LNCAP (cell line): Measurements from ENCODE around the gene CALML6.

ENCODE experiments used
- TF ChIP-seq, protein P1 (sequence below): fragments of 450-650 bp; IDR thresholded peaks from 2 replicates; pipeline ENCODE4 v1.5.1; 2017; ENCODE audit warnings: mild to moderate bottlenecking

Gene CALML6

DNA sequence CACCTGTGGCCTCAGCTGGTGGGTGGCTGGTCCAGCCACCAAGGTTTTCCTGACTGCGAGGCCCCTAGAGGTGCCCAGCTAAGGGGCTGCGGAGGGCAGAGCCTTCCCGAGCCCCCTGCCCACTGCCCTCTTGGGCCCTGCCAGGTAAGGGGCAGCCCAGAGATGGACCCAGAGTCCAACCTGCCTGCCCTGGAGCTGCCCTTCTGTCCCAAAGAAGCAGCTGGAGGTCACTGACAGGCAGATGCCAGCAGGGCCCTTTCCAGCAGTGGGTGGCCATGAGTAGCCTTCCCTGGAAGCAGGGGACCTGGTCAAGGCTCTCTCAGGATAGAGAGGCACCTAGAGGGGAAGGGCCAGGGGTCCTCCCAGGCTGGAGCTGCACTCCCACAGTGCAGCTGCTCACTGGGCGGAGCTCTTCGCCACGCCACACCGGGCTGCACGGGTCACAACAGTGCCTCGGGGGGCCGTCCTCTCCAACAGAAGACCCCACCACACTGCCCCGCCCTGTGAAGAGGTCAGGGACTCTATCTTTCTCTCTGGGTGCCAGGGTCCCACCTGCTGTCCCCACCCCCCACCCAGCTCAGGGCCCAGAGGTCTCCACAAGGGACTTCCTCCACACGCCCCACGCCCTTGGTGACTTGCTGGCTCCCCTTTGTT is 13.3 kb upstream of the CALML6 start:
- TF ChIP-seq, protein P1, sequence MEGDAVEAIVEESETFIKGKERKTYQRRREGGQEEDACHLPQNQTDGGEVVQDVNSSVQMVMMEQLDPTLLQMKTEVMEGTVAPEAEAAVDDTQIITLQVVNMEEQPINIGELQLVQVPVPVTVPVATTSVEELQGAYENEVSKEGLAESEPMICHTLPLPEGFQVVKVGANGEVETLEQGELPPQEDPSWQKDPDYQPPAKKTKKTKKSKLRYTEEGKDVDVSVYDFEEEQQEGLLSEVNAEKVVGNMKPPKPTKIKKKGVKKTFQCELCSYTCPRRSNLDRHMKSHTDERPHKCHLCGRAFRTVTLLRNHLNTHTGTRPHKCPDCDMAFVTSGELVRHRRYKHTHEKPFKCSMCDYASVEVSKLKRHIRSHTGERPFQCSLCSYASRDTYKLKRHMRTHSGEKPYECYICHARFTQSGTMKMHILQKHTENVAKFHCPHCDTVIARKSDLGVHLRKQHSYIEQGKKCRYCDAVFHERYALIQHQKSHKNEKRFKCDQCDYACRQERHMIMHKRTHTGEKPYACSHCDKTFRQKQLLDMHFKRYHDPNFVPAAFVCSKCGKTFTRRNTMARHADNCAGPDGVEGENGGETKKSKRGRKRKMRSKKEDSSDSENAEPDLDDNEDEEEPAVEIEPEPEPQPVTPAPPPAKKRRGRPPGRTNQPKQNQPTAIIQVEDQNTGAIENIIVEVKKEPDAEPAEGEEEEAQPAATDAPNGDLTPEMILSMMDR: no peak

DNA sequence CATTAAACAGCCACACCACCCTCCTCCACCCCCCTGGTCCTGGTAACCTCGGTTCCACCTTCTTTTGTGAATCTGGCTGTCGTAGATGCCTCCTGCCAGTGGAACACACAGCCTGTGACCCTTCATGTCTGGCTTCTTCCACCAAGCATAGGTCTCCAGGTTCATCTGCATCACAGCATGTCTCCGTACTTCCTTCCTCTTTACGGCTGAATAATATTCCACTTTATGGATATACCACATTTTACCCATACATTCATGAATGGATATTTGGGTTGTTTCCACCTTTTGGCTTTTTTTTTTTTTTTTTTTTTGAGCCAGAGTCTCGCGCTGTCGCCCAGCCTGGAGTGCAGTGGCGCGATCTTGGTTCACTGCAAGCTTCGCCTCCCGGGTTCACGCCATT is 11.8 kb upstream of the CALML6 start:
- TF ChIP-seq, protein P1: no peak

DNA sequence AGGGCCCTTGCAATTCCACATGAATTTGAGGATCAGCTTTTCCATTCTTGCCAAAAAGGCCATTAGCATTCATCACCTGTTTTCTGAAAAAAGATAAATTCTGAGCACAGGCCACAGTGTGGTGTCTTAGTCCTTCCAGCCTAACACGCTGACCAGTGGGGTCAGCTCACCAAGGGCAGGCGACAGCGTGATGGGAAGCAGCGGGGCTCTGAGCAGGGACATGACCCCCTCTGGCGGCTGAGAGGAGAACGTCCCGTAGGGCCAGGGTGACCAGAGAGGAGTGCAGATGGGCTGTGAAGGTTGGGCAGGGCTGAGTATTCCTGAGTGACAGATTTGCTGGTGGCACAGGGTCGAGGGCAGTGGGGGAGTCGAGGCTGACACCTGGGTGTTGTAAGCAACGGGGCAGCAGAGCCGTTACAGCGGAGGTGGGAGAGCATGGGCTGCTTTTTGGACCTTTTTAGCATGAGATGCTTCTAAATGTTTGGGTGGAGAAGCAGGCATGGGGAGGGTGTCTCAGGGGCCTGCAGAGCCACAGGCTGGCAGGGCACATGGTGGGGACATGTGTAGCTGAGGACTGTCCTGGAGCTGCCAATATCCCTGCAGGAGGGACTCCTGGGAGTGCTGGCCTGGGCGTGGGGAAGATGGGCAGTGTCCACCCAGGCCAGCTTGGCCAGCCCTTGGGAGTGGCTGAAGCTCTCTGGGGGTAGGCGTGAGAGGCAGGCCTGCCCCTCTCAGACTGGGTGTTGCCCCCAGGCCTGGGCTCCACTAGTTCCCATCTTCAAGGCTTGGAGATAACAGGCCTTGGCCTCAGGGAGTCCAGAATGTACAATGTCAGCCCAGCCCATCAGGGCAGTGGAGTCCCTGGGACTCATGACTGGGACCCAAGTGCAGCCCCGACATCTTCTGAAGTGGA is 8.6 kb upstream of the CALML6 start:
- TF ChIP-seq, protein P1: peak; percentile 91

DNA sequence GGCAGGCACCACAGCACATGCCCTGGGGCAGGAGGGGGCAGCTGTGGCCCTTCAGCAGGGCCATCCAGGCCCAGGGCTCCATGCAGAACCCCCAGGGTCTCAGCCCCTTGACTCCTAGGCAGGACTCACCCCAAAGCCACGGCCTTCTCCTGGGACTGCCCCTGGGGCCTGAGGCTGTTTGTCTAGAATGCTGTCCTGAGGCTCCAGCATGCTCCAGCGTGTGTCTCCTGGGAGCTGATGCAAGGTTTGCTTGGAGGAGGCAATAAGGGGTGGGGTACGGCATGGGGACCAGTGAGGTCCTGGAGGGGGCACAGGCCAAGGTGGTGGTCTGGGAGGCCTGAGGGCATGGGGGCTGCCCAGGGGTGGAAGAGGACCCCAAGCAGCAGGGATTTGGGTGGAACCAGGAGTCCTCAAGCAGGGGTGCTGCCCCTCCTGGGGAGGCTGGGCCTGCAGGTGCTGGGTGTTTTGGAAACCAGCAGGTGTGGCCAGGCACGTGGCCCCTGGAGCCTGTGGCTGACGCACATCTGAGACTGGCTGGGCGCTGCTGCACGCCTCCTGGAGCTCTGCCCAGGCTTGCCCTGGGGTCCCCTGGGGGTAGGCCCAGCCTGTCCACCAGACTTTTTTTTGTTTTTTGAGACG is 7.8 kb upstream of the CALML6 start:
- TF ChIP-seq, protein P1: no peak

DNA sequence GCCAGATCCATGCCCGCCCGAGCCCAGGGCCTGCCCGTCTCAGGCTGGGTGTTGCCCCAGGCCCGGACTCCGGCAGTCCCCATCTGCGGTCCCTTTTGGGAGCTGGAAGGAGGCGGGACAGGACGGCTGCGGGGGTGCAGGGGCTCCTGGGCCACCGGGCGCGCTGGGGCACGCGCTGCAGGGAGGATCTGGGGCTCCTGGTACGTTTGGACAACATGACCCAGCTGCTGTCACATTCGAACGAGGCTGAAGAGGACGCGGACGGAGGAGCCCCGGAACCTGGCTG is 6.6 kb upstream of the CALML6 start:
- TF ChIP-seq, protein P1: no peak

DNA sequence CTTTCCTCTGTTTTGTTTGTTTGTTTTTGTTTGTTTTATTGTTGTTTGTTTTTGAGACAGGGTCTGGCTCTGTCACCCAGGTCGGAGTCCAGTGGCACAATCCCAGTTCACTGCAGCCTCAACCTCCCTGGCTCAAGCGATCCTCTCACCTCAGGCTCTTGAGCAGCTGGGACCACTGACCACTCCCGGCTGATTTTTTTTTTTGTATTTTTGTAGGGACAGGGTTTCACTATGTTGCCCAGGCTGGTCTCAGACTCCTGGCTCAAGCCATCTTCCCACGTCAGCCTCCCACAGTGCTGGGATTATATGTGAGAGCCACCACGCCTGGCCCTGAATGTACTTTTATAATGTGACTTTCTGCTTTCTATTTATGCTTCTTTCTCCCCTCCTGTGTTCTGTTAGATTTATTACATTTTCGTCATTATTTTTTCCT is 5.0 kb upstream of the CALML6 start:
- TF ChIP-seq, protein P1: no peak

DNA sequence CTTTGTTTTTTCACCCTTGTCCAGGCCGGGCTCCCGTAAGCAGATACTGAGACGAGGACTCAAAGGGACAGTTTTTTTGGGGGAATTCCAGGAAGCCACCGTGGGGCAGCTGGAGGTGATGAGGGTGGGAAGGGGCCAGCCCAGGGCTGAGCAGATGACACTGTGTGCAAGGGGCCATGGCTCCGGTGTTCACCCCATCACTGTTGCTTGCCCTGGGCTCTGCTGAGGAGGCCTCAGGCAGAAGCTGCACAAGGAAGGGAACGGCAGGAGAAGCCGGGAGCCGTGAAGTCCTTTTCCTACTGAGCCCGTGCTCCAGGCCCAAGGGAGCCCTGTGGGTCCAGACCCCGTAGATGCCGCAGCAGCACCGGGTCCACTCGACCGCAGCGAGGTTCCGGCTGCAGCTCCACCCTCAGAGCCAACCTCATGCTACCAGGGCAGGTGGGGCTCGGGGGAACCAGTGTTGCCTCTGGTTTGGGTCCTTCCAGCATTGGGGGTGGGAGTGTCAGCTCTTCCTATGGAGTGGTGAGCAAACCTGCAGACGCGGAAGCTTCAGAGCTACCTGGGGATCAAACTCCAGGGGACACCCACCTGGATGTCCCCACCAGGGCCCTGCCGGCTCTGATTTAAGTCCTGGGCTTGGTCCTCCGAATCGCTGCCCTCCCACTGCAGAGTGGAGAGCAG is 4.3 kb upstream of the CALML6 start:
- TF ChIP-seq, protein P1: no peak
